Keratinocyte (primary cell): Measurements from ENCODE around the gene DNMT3A. TPM values are rescaled to one million over a fixed set of nuclear protein-coding genes. Genes with fewer than 3 reads are reported as not detected.

ENCODE experiments used
- DNase-seq: peaks from one replicate; pipeline ENCODE4 v3.0.0-alpha.2; 2011; ENCODE audit warnings: low read depth, missing footprints, low spot score
- FAIRE-seq: peaks from 2 replicates; lab custom pipeline; 2011; peaks lifted over from hg19 to GRCh38; lab: Jason Lieb, UNC
- H2AFZ ChIP-seq: 2 replicates; pipeline ENCODE4 v1.6.0; 2012; ENCODE audit warnings: low read length, control low read depth, inconsistent platforms; ENCODE audit not compliant: control insufficient read depth
- H3K27ac ChIP-seq: 2 replicates; pipeline ENCODE4 v1.5.1; 2011; ENCODE audit warnings: low read length; ENCODE audit not compliant: control insufficient read depth, insufficient read depth
- H3K27me3 ChIP-seq: 3 replicates; pipeline ENCODE4 v1.6.0; 2011; ENCODE audit warnings: low read length; ENCODE audit not compliant: control insufficient read depth, insufficient read depth; ENCODE audit errors: extremely low read depth
- H3K36me3 ChIP-seq, 2 experiments: 2 replicates in 1 of 2; 3 replicates in 1 of 2; pipeline ENCODE4 v1.5.1; 2011; ENCODE audit warnings: low read length in 2 of 2, mild to moderate bottlenecking in 1 of 2; ENCODE audit not compliant: control insufficient read depth in 2 of 2, insufficient read depth in 2 of 2; ENCODE audit errors: extremely low read depth in 1 of 2
- H3K4me1 ChIP-seq: 3 replicates; pipeline ENCODE4 v1.5.1; 2011; ENCODE audit warnings: low read length; ENCODE audit not compliant: control insufficient read depth, insufficient read depth; ENCODE audit errors: extremely low read depth
- H3K4me2 ChIP-seq: 3 replicates; pipeline ENCODE4 v1.6.0; 2011; ENCODE audit warnings: low read depth, low read length; ENCODE audit not compliant: control insufficient read depth, insufficient read depth; ENCODE audit errors: extremely low read depth
- H3K4me3 ChIP-seq, 3 experiments: fragments of 200-600 bp in 1 of 3; sonication (generic) in 1 of 3; 2 replicates in 2 of 3; 3 replicates in 1 of 3; pipeline ENCODE4 v1.5.1; 2011 to 2016; ENCODE audit warnings: low read length in 3 of 3, mild to moderate bottlenecking in 3 of 3, control low read depth in 2 of 3, inconsistent platforms in 1 of 3, low read depth in 1 of 3, mixed read lengths in 1 of 3, mixed run types in 1 of 3, moderate library complexity in 1 of 3; ENCODE audit not compliant: control insufficient read depth in 2 of 3, insufficient read depth in 2 of 3; ENCODE audit errors: extremely low read depth in 1 of 3
- H3K79me2 ChIP-seq: 2 replicates; pipeline ENCODE4 v1.6.0; 2012; ENCODE audit warnings: low read length; ENCODE audit not compliant: control insufficient read depth, insufficient read depth
- H3K9ac ChIP-seq: 3 replicates; pipeline ENCODE4 v1.6.0; 2011; ENCODE audit warnings: low read length; ENCODE audit not compliant: control insufficient read depth, insufficient read depth; ENCODE audit errors: extremely low read depth
- H3K9me1 ChIP-seq: 3 replicates; pipeline ENCODE4 v1.6.0; 2011; ENCODE audit warnings: low read length; ENCODE audit not compliant: control insufficient read depth, insufficient read depth; ENCODE audit errors: extremely low read depth
- H3K9me3 ChIP-seq: 2 replicates; pipeline ENCODE4 v1.5.1; 2012; ENCODE audit warnings: low read depth, low read length; ENCODE audit not compliant: control insufficient read depth
- H4K20me1 ChIP-seq: 3 replicates; pipeline ENCODE4 v1.6.0; 2011; ENCODE audit warnings: low read length; ENCODE audit not compliant: control insufficient read depth, insufficient read depth; ENCODE audit errors: extremely low read depth
- CTCF ChIP-seq, 3 experiments: IDR thresholded peaks in 1 of 3; conservative IDR thresholded peaks in 1 of 3; optimal IDR thresholded peaks in 1 of 3; 2 replicates in 2 of 3; 3 replicates in 1 of 3; pipeline versions ENCODE3 to v1.5.1; 2011; ENCODE audit warnings: low read length in 3 of 3, mild to moderate bottlenecking in 3 of 3, moderate library complexity in 2 of 3, control low read depth in 1 of 3, inconsistent platforms in 1 of 3; ENCODE audit not compliant: insufficient read depth in 2 of 3; ENCODE audit errors: extremely low read depth in 1 of 3
- EZH2 ChIP-seq: IDR thresholded peaks from one replicate; pipeline ENCODE4 v1.6.1; 2012; ENCODE audit warnings: inconsistent platforms, mild to moderate bottlenecking, low read length, moderate library complexity
- dilution Hi-C: fragments of 300-500 bp; cut with MboI; formaldehyde crosslinking; loops from one replicate; pipeline ENCODE4 v1.7.0; 2020; ENCODE audit warnings: low sequenced_read_pairs; ENCODE audit not compliant: extremely low pct_ligation_motif_present
- polyA plus RNA-seq, 5 experiments: library from polyadenylated mRNA; depleted of rRNA in 3 of 5; stranded (reverse) in 3 of 5; stranded (forward) in 1 of 5; unstranded in 1 of 5; fragments of >200 nt; gene quantifications; 1 replicate in 1 of 5; 2 replicates in 3 of 5; 3 replicates in 1 of 5; pipeline versions ENCODE4 v1.2.1 to v1.2.3, GENCODE V29; 2011 to 2012; ENCODE audit warnings: missing spikeins in 2 of 5, low read depth in 1 of 5, low replicate concordance in 1 of 5

Gene DNMT3A
- polyA plus RNA-seq, 1 donor (not counting 4 experiments of a cell fraction or from before 2014, with no cell fraction given), result 1.5 TPM

GRCh38 chr2:25230948-25231311, 110.8 kb downstream of the DNMT3A start:
- Histone ChIP-seq H3K4me1 (peaks cover 2% of the 10 kb centered on the region), H3K4me2 (no peak overlapping the region), H4K20me1 (no peaks in the 10 kb centered on the region), H3K9me3 (no peaks in the 10 kb centered on the region), H3K79me2 (no peaks in the 10 kb centered on the region), H3K27me3 (no peaks in the 10 kb centered on the region), H3K36me3 (peaks cover 3 to 13% of the 10 kb centered on the region in 2 experiments), H3K9me1 (no peaks in the 10 kb centered on the region), H3K9ac (no peak overlapping the region), H2AFZ (no peak overlapping the region), H3K4me3 (no peak overlapping the region), H3K27ac (no peak overlapping the region)
- dilution Hi-C loops, result no loop called here
- TF ChIP-seq EZH2 (no peak), CTCF (optimal IDR thresholded peaks at IDR 0.05 in 1 of 3, IDR thresholded peaks at IDR 0.05 in 1 of 3, conservative IDR thresholded peaks at IDR 0.05 in 1 of 3; ENCODE audit: extremely low read depth in 1 of 3, insufficient read depth in 2 of 3, low read length in 3 of 3) (no peak)
- no peak for FAIRE-seq
- no peak for DNase-seq

- no peak overlapping the region for H3K9ac ChIP-seq
- H3K4me2 ChIP-seq, result no peak overlapping the region
- TF ChIP-seq EZH2 (no peak), CTCF (optimal IDR thresholded peaks at IDR 0.05 in 1 of 3, IDR thresholded peaks at IDR 0.05 in 1 of 3, conservative IDR thresholded peaks at IDR 0.05 in 1 of 3; ENCODE audit: extremely low read depth in 1 of 3, insufficient read depth in 2 of 3, low read length in 3 of 3) (no peak)
- no peaks in the 10 kb centered on the region for H3K9me3 ChIP-seq
- no peaks in the 10 kb centered on the region for H3K9me1 ChIP-seq
- DNase-seq, result no peak
- FAIRE-seq, result no peak
- H2AFZ ChIP-seq, result no peak overlapping the region
- H3K79me2 ChIP-seq, result no peaks in the 10 kb centered on the region
- no peak overlapping the region for H3K4me3 ChIP-seq
- no peaks in the 10 kb centered on the region for H3K27me3 ChIP-seq
- H3K4me1 ChIP-seq, result peaks cover 2% of the 10 kb centered on the region
- H3K36me3 ChIP-seq, result peaks cover 3 to 10% of the 10 kb centered on the region in 2 experiments
- dilution Hi-C loops, result no loop called here
- no peak overlapping the region for H3K27ac ChIP-seq
- H4K20me1 ChIP-seq, result no peaks in the 10 kb centered on the region
These were observed 111.4 kb downstream of the DNMT3A start for GRCh38 chr2:25230198-25230947.
